Activated gamma-delta T cell (primary cell): ENCODE data around the gene TNNT3.

Source experiments
- DNase-seq: peaks from one replicate; lab custom pipeline; 2025; lab: John Stamatoyannopoulos, UW

The TNNT3 gene

DNA sequence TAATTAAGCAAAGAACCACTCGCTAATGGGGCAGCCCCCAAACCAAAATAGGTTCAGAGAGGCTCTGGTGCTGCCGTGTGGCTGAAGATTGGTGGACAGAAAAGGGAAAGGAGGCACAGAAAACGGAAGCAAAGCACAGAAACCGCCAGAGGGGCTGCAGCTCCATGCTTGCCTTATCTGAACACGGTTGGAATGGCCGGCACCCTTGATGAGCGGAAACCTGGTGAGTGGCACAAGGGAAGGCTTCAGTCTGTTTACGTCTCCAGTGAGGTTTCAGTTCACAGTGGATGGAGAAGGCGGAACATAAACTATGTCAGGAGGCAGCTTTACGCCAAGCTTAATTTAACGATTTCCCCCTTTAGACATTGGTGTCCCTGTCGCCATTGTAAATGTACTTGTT is 22.6 kb upstream of the TNNT3 start:
- DNase-seq, result no peak

DNA sequence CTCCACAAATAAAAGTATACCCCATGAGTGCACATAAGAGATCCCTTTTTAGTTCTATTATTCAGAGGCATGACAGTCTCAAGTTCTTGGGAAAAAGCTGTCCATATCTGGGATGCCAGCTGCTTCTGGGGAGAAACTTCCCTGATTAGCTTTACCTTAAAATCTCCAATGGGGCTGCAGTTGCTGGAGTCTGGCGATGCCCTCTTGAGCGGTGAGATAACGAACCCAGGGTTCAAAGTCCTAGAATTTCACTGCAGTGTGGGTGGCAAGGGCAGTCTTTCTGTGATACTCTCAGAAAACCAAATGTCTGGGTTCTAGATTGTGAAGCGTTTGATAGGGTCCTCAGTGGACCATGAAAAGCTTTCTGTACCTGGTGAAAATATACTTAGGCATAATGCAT is 20.4 kb upstream of the TNNT3 start:
- no peak for DNase-seq

DNA sequence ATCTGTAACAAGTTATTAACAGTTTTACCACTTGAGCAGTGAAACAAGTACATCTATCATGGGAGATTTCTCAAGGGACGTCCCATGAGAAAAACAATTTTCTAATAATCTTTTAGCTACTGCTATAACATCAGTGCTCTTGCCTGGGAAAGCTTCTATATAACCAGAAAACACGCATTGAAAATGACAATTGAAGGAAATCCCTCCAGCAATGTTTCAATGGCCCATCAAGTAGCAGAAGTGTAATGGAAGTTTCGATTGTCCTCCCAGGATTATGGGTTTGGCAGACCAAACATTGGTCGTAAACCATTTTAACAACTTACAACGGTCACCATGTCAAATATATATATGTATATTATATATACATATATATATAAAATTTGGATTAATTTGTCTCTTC is 19.8 kb upstream of the TNNT3 start:
- no peak for DNase-seq

DNA sequence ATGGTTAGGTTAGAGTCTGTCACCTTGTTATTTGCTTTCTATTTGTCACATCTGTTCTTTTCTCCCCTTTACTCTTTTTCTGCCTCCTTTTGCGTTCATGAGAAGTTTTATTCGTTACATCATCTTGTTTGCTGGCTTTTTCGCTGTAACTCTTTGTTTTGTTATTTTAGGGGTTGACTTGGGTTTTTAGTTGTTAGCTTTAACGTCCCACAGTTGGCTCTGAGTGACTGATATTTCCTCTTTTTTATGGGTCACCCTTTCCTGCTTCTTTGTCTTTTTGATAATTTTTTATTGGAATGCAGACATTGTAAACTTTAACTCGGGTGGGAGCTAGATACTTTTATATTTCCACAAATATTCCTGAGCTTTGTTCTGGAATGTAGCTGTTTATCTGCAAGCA is 13.3 kb upstream of the TNNT3 start:
- no peak for DNase-seq

DNA sequence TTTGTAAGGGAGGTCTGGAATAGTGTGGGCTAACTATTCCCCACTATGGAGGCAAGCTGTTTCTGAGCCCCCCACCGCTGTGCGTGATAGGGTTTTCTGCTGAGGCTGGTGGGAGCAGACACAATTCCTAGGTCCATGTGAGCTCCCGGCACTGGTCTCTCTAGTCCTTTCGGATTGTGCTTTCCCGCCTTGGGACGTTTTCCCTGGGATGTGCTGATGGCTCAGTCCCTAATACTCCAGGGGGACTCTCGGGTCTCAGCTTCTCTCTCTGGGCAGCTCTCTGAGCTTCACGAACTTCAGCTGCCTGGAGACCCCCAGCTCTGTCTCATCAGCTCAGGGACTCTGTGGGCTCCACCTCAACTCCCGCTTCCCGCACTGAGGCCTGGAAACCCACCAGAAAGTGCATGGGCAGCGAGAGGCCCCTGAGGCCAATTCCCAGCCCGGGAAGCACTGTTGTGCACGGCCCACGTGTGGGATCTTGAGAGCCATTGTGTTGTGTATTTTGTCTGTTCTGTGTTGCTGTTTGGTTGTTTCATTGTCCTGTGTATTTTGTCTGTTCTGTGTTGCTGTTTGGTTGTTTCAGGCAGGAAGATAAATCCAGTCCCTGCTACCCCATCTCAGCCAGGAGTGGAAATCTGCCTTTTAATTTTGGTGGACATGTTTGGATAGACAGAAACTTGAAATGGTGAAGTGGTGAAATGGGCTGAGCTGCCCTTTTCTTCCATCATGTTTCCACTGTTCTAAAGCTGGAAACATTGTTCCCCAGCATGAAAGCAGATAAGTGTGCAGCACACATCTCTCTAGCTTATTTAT is 12.7 kb upstream of the TNNT3 start:
- DNase-seq, result no peak

DNA sequence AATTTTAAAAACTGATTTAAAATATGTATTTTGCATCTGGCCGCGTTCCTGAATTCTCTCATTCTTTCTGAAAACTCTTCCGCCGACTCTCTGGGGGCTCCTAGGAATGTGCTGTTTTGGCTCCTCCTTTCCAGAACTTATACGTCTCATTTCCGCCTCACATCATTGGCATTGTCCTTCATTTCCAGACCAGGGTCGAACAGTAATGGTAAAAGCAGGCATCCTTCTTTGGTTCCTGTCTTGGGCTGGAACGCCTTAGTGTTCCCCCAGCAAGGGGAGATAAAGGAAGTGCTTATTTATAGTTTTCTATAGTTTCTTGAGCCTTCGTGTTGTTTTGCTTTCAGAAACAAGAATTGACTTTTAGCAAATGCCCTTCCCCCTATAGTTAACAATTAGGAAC is 10.9 kb upstream of the TNNT3 start:
- no peak for DNase-seq

DNA sequence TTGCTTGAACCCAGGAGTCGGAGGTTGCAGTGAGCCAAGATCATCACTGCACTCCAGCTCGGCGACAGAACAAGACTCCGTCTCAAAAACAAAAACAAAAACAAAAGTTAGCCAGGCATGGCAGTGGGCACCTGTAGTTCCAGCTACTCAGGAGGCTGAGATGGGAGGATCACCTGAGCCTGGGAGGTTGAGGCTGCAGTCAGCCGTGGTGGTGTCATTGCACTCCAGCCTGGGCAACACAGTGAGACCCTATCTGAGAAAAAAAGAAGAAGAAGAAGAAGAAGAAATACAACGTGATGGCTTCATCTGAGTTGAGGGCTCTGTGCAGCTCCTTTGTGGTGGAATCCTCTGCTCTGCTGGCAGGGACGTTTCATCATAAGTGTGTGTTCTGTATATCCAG is 10.0 kb upstream of the TNNT3 start:
- DNase-seq, result no peak

DNA sequence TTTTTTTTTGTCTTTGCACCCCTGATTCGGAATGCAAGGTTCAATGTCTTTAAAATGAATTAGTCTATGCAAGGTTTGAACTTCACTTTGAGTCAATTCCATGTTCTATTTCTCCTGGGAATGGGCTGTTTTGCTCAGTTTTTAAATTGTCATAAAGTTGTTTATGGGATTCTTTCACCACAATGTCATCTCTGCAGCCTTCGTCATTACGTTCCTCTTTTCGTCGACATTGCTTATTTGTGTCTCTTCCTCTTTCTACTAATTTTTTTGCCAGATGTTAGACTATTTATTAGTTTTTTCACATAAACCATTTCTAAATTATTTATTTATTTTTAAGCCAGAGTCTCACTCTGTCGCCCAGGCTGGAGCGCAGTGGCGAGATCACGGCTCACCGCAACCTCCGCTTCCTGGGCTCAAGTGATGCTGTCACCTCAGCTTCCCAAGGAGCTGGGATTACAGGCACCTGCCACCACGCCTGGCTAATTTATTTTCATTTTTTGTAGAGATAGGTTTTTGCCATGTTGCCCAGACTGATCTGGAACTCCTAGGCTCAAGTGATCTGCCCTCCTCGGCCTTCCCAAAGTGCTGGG is 7.1 kb upstream of the TNNT3 start:
- no peak for DNase-seq

DNA sequence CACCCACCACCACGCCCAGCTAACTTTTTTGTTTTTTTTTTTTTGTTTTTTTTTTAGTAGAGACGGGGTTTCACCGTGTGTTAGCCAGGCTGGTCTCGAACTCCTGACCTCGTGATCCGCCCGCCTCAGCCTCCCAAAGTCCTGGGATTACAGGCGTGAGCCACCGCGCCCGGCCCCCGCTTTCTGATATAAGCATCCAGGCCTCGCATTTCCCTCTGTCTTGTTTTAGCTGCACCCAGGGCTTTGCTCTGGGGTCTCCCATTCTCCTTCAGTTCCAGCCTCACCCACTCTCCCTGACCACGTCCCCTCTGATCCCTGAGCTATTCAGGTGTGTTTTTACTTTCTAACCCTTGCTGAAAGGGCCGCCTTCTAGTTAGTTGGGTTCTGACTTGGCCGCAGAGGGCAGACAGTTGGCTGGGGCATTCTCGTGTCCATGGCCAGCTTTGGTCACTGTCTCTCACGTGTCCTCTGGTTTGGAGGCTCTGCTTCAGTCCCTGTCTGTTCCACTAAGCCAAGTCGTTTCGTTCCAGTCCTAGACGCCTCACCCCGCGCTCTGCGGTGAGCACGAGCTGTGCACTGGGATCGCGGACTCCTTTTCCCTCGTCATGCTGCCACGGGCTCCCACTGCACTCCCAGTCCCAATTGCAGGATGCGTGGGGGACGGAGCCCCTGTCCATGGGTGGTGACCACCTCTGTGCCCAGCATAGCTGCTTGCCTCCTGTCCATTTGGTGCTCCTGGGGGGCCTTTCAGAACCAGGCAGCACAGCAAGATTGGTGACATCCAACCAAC is 6.0 kb upstream of the TNNT3 start:
- no peak for DNase-seq

DNA sequence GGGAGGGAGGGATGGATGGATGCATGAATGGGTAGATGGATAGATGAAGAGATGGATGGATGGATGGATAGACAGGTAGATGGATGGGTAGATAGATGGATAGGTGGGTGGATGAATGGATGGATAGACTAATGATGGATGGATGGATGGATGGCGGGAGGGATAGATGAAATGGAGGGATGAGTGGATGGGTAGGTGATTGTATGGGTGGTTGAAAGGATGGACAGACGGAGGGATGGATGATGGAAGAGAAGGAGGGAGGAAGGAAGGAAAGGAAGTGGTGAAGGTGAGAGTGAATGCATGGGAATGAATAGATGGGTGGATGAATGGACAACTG is 3.7 kb upstream of the TNNT3 start:
- no peak for DNase-seq

DNA sequence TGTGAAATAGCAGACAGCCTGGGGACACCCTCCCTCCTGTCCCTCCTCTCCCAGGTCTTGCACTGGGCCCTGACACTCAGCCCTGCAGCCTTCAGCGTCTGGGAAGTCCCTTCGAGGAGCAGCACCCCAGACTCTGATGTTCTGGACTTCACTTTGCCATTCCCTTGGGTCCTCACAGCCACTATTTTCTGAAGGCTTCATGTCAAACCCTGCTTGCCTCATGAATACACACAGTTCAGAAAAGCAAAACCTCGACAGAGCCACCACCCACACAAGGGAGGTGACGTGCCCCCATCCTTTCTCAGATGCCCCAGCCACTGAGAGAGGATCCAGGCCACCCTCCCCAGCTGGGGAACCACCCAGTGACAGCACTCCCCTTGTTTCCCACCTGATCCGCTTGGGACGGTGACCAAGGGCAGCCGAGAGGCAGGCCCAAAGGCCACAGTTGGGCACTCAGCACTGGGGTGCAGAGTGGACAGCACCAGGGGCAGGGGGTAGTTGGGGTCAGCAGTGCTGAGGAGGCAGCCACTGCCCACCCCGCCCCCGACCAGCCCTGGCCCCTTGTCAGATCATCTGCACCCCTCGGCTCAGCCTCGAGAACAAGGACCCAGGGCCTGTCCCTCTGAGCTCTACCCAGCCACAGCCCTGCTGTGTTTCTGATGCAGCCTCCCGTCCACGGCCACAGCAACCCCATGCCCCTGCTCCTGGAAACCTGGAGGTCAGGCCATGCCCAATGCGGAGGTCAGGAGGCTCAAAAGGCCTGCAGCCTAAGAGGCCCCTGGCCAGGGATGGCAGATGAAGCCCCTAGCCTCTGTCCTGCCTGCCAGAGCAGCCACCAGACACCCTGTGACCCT is 3.1 kb upstream of the TNNT3 start:
- no peak for DNase-seq

DNA sequence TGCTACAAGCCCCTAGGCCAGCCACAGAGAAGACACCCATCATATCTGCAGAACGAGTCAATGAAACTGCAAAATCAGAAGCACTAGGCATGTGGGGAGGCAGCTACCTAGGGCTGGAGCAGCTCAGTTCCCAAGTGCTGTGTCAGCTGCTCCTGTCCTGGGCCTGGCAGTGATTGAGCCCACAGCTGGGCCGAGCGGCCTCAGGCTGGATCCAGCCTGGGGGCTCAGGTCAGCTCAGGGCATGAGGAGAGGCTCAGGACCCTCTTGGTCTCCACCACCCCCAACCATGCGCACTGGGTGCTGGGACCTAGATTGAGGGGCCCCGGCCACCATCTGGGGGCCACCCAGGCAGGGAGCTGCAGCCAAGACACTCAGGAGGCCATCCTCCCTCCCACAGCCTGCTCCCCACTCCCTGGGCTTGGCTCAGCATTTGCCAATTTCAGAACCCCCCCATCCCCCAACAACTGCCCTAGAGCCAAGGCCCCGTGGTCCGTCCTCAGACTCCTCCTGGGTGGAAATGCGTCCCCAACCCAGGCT is 2.4 kb upstream of the TNNT3 start:
- DNase-seq, result no peak

DNA sequence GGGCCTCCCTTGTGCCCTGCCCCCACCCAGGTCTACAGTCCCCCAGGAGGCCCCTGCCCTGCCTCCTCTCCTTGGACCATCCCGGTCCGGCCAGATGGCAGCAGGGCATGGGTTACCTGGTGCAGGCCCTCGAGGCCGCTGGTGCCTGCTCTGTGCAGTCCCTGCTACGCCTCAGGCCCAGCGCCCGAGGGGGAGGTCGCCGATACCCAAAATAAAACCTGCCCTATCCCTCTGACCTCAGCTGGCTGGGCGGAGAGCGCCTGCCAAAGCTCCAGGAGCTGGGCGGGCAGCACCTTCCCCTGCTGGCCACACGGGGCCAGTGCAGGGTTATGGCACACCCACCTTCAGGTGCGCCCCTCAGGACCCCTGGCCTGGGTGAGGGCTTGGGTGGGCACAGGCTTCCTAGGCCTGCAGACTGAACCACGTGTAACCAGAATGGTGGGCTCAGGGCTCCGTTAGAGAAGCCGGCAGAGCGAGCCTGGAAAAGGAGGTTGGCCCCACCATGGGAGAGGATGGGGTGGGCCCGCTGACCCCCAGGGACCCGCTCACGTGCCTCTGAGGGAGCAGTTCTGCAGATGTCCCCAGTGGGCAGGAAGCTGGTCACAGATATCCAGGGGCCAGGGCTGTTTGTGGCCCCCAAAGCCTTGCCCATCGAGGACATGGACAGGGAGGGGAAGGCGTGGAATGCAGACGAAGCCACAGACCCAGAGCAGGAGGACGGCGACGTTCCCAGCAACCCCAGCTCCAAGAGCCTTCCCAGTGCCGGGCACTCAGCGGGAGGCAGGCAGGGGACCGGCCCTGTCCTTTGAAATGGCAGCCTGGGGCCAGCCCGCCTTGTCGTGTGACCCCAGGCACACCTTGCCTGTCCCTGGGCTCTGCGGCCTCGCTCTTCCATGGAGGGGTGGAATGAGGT is 1.7 kb upstream of the TNNT3 start:
- no peak for DNase-seq

DNA sequence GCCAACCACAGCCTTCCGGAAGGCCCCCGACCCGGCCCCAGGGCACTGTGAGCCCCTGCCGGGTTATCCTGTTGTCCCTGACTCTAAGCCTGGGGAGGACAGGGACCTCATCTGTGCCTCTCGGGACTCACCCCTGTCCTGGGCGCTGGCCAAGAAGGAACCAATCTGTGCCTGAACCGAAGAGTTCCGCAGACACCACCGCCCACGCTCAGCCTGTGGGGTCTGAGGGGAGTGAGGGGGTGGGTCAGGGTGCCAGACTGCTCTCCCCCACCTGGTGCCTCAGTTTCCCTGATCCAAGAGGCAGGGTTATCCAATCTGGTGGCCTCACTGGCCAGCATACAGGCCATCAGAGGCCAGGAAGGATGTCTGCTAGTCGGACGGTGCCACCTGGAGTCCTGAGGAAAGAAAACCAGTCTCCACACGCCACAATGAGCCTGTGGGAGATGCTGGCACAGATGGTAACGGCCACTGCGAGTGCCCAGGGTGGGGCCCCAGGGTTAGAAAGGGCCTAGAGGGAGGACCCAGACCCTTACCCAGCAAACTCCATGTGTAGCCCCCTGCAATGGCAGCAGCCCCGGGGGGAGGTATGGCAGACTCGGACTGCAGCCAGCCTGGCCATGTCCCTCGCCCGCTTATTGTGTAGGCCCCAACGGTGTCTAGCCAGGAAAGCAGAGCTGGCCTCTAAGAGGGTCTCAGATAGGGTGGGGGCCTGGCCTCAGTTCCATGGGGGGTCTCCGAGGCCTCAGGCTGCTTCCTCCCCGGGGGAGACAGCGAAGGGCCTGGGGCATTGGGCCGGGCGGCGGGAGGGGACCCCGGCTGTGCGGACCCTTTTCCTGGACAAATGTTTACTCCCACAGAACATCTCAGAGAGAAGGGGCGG is 827 bp upstream of the TNNT3 start:
- DNase-seq, result no peak

DNA sequence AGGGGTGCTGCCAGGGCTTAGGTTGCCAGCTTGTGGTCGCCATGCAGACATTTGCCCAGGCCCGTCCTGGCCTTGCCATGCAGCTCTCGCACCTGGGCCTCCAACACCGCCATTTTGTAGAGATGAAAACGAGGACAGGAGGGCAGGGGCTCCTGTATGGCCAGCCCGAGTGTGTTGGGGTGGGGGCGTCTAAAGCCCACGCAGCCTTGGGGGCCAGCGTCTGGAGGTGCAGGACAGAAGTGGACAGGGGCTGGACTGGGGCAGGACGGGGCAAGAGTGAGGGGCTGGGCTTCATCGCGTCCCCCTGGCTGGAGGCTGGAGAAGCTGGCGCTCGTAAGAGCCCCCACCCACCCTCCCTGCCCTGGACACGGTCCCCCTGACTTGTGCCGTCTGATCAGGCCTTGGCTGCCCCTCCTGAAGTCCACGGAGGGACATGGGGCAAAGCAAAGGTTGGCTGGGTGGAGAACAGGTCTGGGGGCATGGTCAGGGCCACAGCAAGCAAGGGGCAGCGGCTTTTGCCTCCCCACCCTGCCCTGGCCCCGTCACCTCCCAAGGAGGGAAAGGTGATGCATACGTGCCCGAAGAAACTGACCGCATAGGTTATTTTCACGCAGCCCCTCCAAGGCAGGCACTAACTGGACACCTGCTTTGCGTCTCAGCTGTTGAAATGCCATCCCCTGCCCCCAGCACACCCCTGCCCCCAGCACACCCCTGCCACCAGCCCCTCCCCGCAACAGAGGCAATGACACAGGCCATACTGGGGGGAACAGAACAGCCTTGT is 815 bp downstream of the TNNT3 start:
- DNase-seq, result no peak

DNA sequence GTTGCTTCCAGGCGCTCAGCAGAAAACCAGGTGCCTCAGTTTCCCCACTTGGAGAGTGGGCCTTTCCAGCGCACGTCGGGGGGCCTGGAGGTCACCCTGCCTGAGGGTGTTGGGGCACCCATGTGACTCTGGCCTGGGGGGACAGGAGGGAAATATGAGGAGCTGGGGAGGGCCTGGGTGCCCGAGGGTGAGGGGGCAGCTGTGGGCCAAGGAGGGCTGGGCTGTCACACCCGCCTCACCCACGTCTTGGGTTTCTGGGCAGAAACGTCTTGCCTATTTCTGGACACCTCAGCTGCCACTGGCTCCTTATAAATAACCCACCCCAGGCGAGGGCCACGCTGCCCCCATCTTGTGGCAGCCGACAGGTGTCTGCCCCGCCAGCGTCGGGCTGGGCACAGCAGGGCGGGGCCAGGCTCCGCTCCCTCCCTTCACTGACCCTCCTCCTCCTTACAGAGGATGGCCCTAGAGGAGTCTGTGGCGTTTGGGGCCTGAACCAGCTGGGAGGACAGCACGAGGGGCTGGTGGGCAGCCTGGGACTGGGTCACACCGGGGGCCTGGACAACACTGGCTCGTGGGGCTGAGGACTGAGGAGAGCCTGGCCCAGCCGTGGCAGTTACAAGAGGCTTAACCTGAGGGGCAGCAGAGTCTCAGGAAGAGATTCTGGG is 1.5 kb downstream of the TNNT3 start:
- DNase-seq, result no peak

DNA sequence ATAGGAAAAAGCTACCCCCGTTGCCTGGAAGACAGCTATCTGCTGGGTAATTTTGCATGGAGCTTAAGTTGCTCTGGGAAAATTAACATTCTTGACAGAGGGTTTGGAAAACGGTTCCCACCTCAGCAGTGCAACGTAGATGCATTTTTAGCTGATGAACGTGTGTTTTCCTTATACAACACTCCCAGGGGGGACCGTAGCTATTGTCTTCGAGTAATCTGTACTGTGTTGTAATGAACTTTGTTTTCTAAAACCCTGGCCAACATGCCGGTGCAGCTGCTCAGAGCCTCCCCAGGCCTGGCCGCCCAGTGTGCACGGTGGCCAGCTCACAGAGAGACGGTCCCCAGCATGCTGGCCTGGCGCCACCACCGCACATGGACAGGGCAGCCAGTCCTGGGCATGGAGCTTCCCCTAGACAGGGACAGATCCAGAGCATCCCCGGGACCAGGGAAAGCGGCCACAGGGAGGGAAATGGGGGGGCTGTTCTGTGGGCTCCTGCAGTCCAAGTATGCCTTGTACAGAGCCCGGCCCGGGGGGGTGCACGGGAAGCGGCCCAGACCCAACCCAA is 2.2 kb downstream of the TNNT3 start:
- DNase-seq, result no peak

DNA sequence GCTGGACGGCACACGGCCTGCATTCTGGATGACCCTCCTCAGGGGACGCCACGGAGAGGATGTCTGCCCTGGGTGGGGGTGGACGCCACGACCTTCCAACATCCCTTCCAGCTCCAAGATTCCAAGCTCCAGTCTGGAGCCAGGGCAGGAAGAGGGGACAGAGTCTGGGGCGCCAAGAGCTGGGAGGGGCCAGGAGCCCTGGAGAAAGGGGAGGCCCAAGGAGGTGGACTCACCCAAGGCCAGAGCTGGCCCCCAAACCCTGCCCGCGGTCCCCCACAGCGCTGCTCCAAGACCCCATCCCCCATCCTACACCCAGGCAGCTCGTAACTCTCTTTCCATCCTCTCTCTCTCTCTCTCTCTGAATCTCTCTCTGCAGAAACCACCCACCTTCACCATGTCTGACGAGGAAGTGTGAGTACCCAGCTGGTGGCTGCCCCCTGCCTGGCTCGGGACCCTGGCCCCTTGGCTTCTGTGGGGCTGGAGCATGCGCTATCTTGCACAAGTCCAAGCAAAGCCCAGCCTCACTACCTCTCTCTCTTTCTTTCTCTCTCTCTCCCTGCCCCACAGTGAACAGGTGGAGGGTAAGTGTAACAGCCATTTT is 3.1 kb downstream of the TNNT3 start:
- DNase-seq, result no peak
